ENCODE data around the gene SH2D1A.

Gene SH2D1A

GRCh38 chrX:124337916-124338315 lies 8.4 kb upstream of the SH2D1A start:
- no peak overlapping the region for H3K27ac ChIP-seq (ENCODE audit: low read length)
- no peaks in the 10 kb centered on the region for H3K27me3 ChIP-seq (ENCODE audit: control insufficient read depth, insufficient read depth, low read length)
- no CpG with 5 or more reads among the region's 1 CpG for WGBS (ENCODE audit: insufficient coverage, insufficient read length)
- H3K4me1 ChIP-seq (ENCODE audit: control insufficient read depth, insufficient read depth, low read length) = no peaks in the 10 kb centered on the region
- H3K9me3 ChIP-seq (ENCODE audit: control insufficient read depth, insufficient read depth, low read length) = no peaks in the 10 kb centered on the region
- H3K4me3 ChIP-seq (ENCODE audit: low read length) = no peak overlapping the region
- DNase-seq (ENCODE audit: low read depth, low spot score) = no peak
- H3K36me3 ChIP-seq (ENCODE audit: control insufficient read depth, insufficient read depth, low read length) = no peaks in the 10 kb centered on the region

DNA sequence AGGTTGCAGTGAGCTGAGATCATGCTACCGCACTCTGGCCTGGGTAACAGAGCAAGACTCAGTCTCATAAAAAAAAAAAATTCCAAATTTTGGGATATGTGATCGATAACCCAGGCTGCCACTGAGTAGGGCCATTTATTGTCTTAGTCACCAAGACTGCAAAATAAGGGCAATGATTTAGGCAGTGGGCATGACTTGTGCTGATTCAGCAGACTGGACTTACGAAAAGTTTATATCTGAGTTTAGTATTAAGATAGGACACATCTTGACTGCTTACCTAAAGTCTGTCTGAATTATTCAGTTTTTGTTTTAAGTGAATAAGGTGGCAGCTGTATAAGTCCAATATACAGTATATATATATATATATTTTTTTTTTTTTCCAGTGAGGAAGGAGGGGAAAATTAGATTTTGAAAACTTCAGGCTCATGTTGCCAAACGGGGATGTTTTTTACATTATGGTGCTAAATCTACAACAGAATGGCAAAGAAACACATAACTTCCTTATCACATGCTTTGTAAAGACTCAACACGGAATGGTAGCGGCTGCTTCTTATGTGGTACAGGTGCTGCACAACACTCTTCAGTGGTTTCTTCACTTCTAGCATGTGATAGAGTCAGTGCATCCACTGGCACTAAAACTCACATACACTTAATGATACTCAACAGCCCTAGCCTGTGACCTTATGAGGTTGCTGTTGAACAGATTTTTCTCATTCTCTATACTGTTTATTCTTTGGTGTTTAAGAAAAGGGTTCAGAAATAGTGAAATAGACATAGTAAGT lies 7.4 kb upstream of the SH2D1A start:
- H3K4me3 ChIP-seq (ENCODE audit: low read length) = no peak overlapping the region
- H3K27me3 ChIP-seq (ENCODE audit: control insufficient read depth, insufficient read depth, low read length) = no peaks in the 10 kb centered on the region
- no peaks in the 10 kb centered on the region for H3K9me3 ChIP-seq (ENCODE audit: control insufficient read depth, insufficient read depth, low read length)
- no peak for DNase-seq (ENCODE audit: low read depth, low spot score)
- H3K4me1 ChIP-seq (ENCODE audit: control insufficient read depth, insufficient read depth, low read length) = no peaks in the 10 kb centered on the region
- no peak overlapping the region for H3K27ac ChIP-seq (ENCODE audit: low read length)
- no CpG with 5 or more reads among the region's 6 CpGs for WGBS (ENCODE audit: insufficient coverage, insufficient read length)
- H3K36me3 ChIP-seq (ENCODE audit: control insufficient read depth, insufficient read depth, low read length) = no peaks in the 10 kb centered on the region

DNA sequence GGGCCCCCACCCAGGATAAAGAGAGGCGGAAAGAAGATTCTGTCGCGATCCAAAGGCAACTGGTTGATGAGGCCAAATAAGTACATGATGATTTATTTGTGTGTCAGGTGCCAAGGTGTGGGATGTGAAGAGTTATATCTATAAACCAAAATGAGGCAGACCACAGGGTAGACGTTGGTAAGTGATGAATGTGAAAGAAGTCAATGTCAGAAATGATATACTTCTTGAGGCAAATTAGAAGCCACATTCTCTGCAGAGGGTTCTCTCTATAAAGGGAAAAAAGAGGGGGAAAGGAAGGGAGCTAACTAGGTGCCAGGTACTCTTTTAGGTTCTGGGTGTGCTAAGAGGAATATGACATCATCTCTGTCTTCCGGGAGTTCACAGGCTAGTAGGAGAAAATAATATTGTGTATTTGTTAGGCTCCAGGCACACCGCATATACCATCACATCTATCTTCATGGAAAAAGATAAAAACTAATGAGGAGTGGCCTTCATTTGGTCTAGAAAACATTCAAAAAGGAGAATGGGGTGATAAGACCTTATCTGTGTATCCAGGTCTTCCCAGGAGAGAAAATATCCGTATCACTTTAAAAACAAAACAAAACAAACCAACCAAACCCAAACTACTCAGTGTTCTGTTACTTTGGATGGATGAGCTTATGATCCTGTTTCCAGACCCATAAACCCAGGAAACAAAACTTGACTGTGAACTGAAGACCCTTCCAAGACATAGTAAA lies 4.8 kb upstream of the SH2D1A start:
- Histone ChIP-seq H3K4me1 (ENCODE audit: control insufficient read depth, insufficient read depth, low read length) (no peaks in the 10 kb centered on the region), H3K27ac (ENCODE audit: low read length) (no peak overlapping the region), H3K36me3 (ENCODE audit: control insufficient read depth, insufficient read depth, low read length) (no peaks in the 10 kb centered on the region), H3K27me3 (ENCODE audit: control insufficient read depth, insufficient read depth, low read length) (no peaks in the 10 kb centered on the region), H3K9me3 (ENCODE audit: control insufficient read depth, insufficient read depth, low read length) (no peaks in the 10 kb centered on the region), H3K4me3 (ENCODE audit: low read length) (no peak overlapping the region)
- DNase-seq (ENCODE audit: low read depth, low spot score) = no peak
- no CpG with 5 or more reads among the region's 7 CpGs for whole genome bisulfite sequencing (ENCODE audit: insufficient coverage, insufficient read length)

- H3K27ac ChIP-seq (ENCODE audit: low read length) = no peak overlapping the region
- no peak for DNase-seq (ENCODE audit: low read depth, low spot score)
- no CpG with 5 or more reads among the region's 7 CpGs for WGBS (ENCODE audit: insufficient coverage, insufficient read length)
Observed at GRCh38 chrX:124342174-124342867, 4.0 kb upstream of the SH2D1A start.

GRCh38 chrX:124343016-124343415 lies 3.3 kb upstream of the SH2D1A start:
- Histone ChIP-seq H3K36me3 (ENCODE audit: control insufficient read depth, insufficient read depth, low read length) (no peaks in the 10 kb centered on the region), H3K27ac (ENCODE audit: low read length) (no peak overlapping the region)

More at GRCh38 chrX:124342174-124342867, 4.0 kb upstream of the SH2D1A start:
- Histone ChIP-seq H3K4me3 (ENCODE audit: low read length) (no peak overlapping the region), H3K9me3 (ENCODE audit: control insufficient read depth, insufficient read depth, low read length) (no peaks in the 10 kb centered on the region), H3K4me1 (ENCODE audit: control insufficient read depth, insufficient read depth, low read length) (no peaks in the 10 kb centered on the region), H3K27me3 (ENCODE audit: control insufficient read depth, insufficient read depth, low read length) (no peaks in the 10 kb centered on the region), H3K36me3 (ENCODE audit: control insufficient read depth, insufficient read depth, low read length) (no peaks in the 10 kb centered on the region)

GRCh38 chrX:124344246-124344645 lies 2.1 kb upstream of the SH2D1A start:
- no peaks in the 10 kb centered on the region for H3K27me3 ChIP-seq (ENCODE audit: control insufficient read depth, insufficient read depth, low read length)
- H3K36me3 ChIP-seq (ENCODE audit: control insufficient read depth, insufficient read depth, low read length) = no peaks in the 10 kb centered on the region
- DNase-seq (ENCODE audit: low read depth, low spot score) = no peak
- no peaks in the 10 kb centered on the region for H3K4me1 ChIP-seq (ENCODE audit: control insufficient read depth, insufficient read depth, low read length)
- no CpG with 5 or more reads among the region's 4 CpGs for WGBS (ENCODE audit: insufficient coverage, insufficient read length)
- H3K9me3 ChIP-seq (ENCODE audit: control insufficient read depth, insufficient read depth, low read length) = no peaks in the 10 kb centered on the region
- H3K27ac ChIP-seq (ENCODE audit: low read length) = no peak overlapping the region
- H3K4me3 ChIP-seq (ENCODE audit: low read length) = no peak overlapping the region

More at GRCh38 chrX:124343016-124343415, 3.3 kb upstream of the SH2D1A start:
- Histone ChIP-seq H3K4me3 (ENCODE audit: low read length) (no peak overlapping the region), H3K9me3 (ENCODE audit: control insufficient read depth, insufficient read depth, low read length) (no peaks in the 10 kb centered on the region), H3K27me3 (ENCODE audit: control insufficient read depth, insufficient read depth, low read length) (no peaks in the 10 kb centered on the region), H3K4me1 (ENCODE audit: control insufficient read depth, insufficient read depth, low read length) (no peaks in the 10 kb centered on the region)
- no peak for DNase-seq (ENCODE audit: low read depth, low spot score)

DNA sequence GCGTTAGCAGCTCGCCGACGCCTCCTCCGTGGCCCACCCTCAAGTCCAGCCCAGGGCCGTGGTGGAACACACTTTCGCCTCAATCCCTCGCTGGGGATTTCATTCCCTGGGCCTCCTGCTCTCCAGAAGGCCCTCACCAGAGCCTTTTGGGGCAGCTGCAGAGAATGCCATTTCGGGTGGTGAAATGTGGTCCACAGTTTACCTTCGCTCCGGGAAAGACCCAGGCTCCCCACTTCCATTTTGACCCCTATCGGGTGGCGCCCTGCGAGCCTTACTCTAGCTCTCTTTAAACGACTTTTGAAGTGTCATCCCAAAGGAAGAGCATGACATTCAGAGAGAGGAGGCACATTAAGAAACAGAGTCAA lies 496 bp downstream of the SH2D1A start:
- Histone ChIP-seq H3K9me3 (ENCODE audit: control insufficient read depth, insufficient read depth, low read length) (no peaks in the 10 kb centered on the region), H3K27ac (ENCODE audit: low read length) (no peak overlapping the region), H3K27me3 (ENCODE audit: control insufficient read depth, insufficient read depth, low read length) (no peaks in the 10 kb centered on the region), H3K36me3 (ENCODE audit: control insufficient read depth, insufficient read depth, low read length) (no peaks in the 10 kb centered on the region), H3K4me3 (ENCODE audit: low read length) (no peak overlapping the region), H3K4me1 (ENCODE audit: control insufficient read depth, insufficient read depth, low read length) (no peaks in the 10 kb centered on the region)
- WGBS (ENCODE audit: insufficient coverage, insufficient read length) = no CpG with 5 or more reads among the region's 15 CpGs
- no peak for DNase-seq (ENCODE audit: low read depth, low spot score)

- Histone ChIP-seq H3K9me3 (ENCODE audit: control insufficient read depth, insufficient read depth, low read length) (no peaks in the 10 kb centered on the region), H3K4me1 (ENCODE audit: control insufficient read depth, insufficient read depth, low read length) (no peaks in the 10 kb centered on the region), H3K27ac (ENCODE audit: low read length) (no peak overlapping the region), H3K4me3 (ENCODE audit: low read length) (no peak overlapping the region), H3K27me3 (ENCODE audit: control insufficient read depth, insufficient read depth, low read length) (no peaks in the 10 kb centered on the region), H3K36me3 (ENCODE audit: control insufficient read depth, insufficient read depth, low read length) (no peaks in the 10 kb centered on the region)
- no CpG with 5 or more reads among the region's 5 CpGs for WGBS (ENCODE audit: insufficient coverage, insufficient read length)
- no peak for DNase-seq (ENCODE audit: low read depth, low spot score)
Observed at GRCh38 chrX:124347242-124347641, 879 bp downstream of the SH2D1A start.

GRCh38 chrX:124348182-124348581 lies 1.8 kb downstream of the SH2D1A start:
- Histone ChIP-seq H3K36me3 (ENCODE audit: control insufficient read depth, insufficient read depth, low read length) (no peaks in the 10 kb centered on the region), H3K4me3 (ENCODE audit: low read length) (no peak overlapping the region), H3K9me3 (ENCODE audit: control insufficient read depth, insufficient read depth, low read length) (no peaks in the 10 kb centered on the region), H3K27me3 (ENCODE audit: control insufficient read depth, insufficient read depth, low read length) (no peaks in the 10 kb centered on the region), H3K4me1 (ENCODE audit: control insufficient read depth, insufficient read depth, low read length) (no peaks in the 10 kb centered on the region), H3K27ac (ENCODE audit: low read length) (no peak overlapping the region)
- no peak for DNase-seq (ENCODE audit: low read depth, low spot score)
- WGBS (ENCODE audit: insufficient coverage, insufficient read length) = no CpG with 5 or more reads among the region's 5 CpGs

DNA sequence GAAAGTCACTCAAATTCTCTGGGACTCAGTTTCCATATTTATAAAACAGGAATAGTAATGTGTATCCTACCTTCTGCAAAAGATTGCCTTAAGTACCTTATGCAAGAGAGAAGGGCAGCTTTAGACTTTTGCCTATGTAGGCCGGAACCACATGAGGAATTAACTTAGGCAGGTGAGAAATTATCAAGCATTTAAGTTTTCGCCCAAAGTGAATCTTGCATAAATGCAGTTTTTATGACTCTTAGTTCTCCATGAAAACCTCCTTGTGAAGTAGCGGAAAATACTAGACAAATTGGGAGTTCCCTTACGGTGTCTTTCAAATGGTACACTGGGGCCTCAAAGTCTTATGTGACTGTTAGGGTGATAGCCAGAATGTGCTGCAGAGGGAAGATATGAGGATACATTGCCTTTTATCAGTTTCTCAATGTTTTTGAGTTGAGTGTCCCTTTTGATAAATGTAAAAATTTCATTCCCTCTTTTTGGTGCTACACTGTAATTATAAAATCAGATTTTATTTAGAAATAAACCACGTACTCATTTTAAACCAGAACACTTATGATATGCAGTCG lies 2.6 kb downstream of the SH2D1A start:
- Histone ChIP-seq H3K36me3 (ENCODE audit: control insufficient read depth, insufficient read depth, low read length) (no peaks in the 10 kb centered on the region), H3K9me3 (ENCODE audit: control insufficient read depth, insufficient read depth, low read length) (no peaks in the 10 kb centered on the region), H3K27me3 (ENCODE audit: control insufficient read depth, insufficient read depth, low read length) (no peaks in the 10 kb centered on the region), H3K27ac (ENCODE audit: low read length) (no peak overlapping the region), H3K4me3 (ENCODE audit: low read length) (no peak overlapping the region), H3K4me1 (ENCODE audit: control insufficient read depth, insufficient read depth, low read length) (no peaks in the 10 kb centered on the region)
- DNase-seq (ENCODE audit: low read depth, low spot score) = no peak
- no CpG with 5 or more reads among the region's 6 CpGs for WGBS (ENCODE audit: insufficient coverage, insufficient read length)
